ENCODE results near the gene CDH23. TPM values are rescaled to one million over a fixed set of nuclear protein-coding genes. Genes with fewer than 3 reads are reported as not detected.

The CDH23 gene
- polyA plus RNA-seq, 2 of the 4 experiments (the other 2 are of a cell fraction) = 1.1 to 2.3 TPM

GRCh38 chr10:71512312-71512711, 115.6 kb downstream of the CDH23 start:
- TF ChIP-seq SMC3 (IDR thresholded peaks at IDR 0.05) (no peak), KDM5A (IDR thresholded peaks at IDR 0.05) (no peak), CHD4 (IDR thresholded peaks at IDR 0.05; ENCODE audit: borderline replicate concordance) (no peak), CBX8 (IDR thresholded peaks at IDR 0.05) (no peak), HOXB13 (CRISPR knock-in tag; IDR thresholded peaks at IDR 0.05; ENCODE audit: low read depth) (no peak), EHF (CRISPR knock-in tag; IDR thresholded peaks at IDR 0.05) (no peak), JUNB (IDR thresholded peaks at IDR 0.05) (no peak), HDAC2 (IDR thresholded peaks at IDR 0.05) (no peak), NPAS2 (CRISPR knock-in tag; IDR thresholded peaks at IDR 0.05; ENCODE audit: borderline replicate concordance) (no peak), BCL3 (IDR thresholded peaks at IDR 0.05) (no peak), FOSB (CRISPR knock-in tag; IDR thresholded peaks at IDR 0.05) (no peak), SREBF2 (IDR thresholded peaks at IDR 0.05) (no peak), ZC3H11A (IDR thresholded peaks at IDR 0.05) (no peak), EHMT2 (IDR thresholded peaks at IDR 0.05; ENCODE audit: low read depth) (no peak), POLR2AphosphoS2 (conservative IDR thresholded peaks at IDR 0.05; ENCODE audit: low read length) (no peak), MYC (IDR thresholded peaks at IDR 0.05; ENCODE audit: borderline replicate concordance, low read length) (no peak), CHD2 (IDR thresholded peaks at IDR 0.05; ENCODE audit: low read length, partially characterized antibody) (no peak)
- TF ChIP-seq, protein P1, sequence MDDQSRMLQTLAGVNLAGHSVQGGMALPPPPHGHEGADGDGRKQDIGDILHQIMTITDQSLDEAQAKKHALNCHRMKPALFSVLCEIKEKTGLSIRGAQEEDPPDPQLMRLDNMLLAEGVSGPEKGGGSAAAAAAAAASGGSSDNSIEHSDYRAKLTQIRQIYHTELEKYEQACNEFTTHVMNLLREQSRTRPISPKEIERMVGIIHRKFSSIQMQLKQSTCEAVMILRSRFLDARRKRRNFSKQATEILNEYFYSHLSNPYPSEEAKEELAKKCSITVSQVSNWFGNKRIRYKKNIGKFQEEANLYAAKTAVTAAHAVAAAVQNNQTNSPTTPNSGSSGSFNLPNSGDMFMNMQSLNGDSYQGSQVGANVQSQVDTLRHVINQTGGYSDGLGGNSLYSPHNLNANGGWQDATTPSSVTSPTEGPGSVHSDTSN (IDR thresholded peaks at IDR 0.05) = no peak
- Histone ChIP-seq H3K4me1 (no peaks in the 10 kb centered on the region), H3K4me3 (no peak overlapping the region), H3K9me3 (no peaks in the 10 kb centered on the region), H3K27ac (no peak overlapping the region), H3K4me2 (no peak overlapping the region)
- DNase-seq (ENCODE audit: low read depth in 1 of 2, low spot score in 1 of 2) (no peak), FAIRE-seq (no peak), ATAC-seq (no peak)
- WGBS (ENCODE audit: missing lambda C conversion rate) = 83% methylated on average over 10 of the region's 10 CpGs
- ChIA-PET CTCF (interaction anchor here (0.8 kb wide), 1 partner anchor 199 kb away, joined by 4 read pairs; no protein-coding TSS in a partner anchor), POLR2A (no interaction called here)

DNA sequence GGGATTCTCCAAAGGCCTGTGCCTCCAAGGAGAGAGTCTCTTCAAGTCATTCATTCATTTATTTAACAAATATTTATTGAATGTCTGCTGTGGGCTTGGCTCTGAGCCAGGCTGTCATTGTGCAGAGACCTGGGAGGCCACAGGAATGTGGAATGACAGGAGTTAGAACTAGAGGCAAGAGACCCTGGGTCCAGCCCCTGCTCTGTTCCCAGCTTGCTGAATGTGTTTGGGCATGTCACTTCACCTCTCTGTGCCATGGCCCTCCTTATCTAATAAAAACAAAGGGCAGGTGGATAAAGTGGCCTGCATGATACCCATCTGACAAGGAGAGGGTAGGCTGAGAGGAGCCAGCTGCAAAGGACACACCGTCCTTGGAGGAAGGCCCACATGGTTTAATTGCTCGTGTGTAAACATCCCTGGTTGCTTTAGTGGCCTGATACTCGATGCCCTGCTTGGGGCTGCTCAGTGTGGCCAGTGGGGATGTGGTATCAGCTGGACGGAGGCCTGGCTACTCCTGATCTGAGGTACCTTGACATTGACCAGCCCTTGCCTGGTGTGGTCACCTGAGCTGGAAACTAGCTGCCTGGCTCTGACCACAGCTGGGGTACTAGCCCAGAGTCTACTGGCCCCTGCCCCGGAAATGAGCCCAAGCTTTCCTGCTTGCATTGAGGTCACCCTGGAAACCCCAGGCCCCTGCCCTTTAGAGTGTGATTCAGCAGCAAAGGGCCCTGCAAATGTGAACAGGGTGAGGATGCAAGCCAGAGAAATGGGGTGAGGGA, 116.2 kb downstream of the CDH23 start:
- CTCF ChIA-PET = interaction anchor here (0.8 to 1.4 kb wide), 3 partner anchors 28 to 199 kb away, joined by 4 read pairs; no protein-coding TSS in a partner anchor
- Histone ChIP-seq H3K4me1 (no peaks in the 10 kb centered on the region), H3K4me3 (no peak overlapping the region), H3K9me3 (no peaks in the 10 kb centered on the region), H3K27ac (no peak overlapping the region), H3K4me2 (no peak overlapping the region)
- ATAC-seq = no peak
- TF ChIP-seq HOXA7 (CRISPR knock-in tag; IDR thresholded peaks at IDR 0.05) = no peak
- TF ChIP-seq, protein P2, sequence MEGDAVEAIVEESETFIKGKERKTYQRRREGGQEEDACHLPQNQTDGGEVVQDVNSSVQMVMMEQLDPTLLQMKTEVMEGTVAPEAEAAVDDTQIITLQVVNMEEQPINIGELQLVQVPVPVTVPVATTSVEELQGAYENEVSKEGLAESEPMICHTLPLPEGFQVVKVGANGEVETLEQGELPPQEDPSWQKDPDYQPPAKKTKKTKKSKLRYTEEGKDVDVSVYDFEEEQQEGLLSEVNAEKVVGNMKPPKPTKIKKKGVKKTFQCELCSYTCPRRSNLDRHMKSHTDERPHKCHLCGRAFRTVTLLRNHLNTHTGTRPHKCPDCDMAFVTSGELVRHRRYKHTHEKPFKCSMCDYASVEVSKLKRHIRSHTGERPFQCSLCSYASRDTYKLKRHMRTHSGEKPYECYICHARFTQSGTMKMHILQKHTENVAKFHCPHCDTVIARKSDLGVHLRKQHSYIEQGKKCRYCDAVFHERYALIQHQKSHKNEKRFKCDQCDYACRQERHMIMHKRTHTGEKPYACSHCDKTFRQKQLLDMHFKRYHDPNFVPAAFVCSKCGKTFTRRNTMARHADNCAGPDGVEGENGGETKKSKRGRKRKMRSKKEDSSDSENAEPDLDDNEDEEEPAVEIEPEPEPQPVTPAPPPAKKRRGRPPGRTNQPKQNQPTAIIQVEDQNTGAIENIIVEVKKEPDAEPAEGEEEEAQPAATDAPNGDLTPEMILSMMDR (IDR thresholded peaks at IDR 0.05) = no peak
- TF ChIP-seq USF2 (IDR thresholded peaks at IDR 0.05) = no peak
- TF ChIP-seq EHF (CRISPR knock-in tag; IDR thresholded peaks at IDR 0.05) = no peak
- 15% methylated on average over 4 of the region's 5 CpGs for WGBS (ENCODE audit: missing lambda C conversion rate)
- no peak for FAIRE-seq
- DNase-seq (ENCODE audit: low read depth in 1 of 2, low spot score in 1 of 2) = no peak
- POLR2A ChIA-PET = no interaction called here

Measured in A549 (cell line).